COR-L47 (cell line): Measurements from ENCODE around the gene CLMP.
"Not testable (repeated sequence)": the region's sequence is repeated elsewhere in the genome, so short reads cannot be mapped to it uniquely, and the experiment has no call there.

Source experiments
- DNase-seq: peaks from one replicate; lab custom pipeline; 2025; lab: John Stamatoyannopoulos, UW

CLMP gene

DNA sequence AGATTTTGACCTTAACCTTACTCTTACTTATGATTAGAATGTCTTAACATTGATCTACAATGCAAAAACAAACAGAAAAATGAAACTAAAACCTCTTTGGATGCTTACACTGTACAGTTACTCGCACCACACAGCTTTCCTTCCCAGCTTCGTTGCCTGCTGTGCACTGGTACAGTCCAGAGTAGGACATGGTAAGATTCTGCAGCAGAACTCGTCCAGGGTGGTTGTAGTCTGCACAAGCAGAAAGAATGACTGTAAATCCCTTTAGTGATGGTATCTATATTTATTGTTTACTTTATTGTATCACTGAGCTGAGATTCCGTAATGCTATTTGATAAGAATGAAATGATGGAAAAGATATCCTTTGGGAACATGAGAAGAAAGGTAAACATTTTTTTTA, 112.1 kb downstream of the CLMP start:
- DNase-seq = no peak

DNA sequence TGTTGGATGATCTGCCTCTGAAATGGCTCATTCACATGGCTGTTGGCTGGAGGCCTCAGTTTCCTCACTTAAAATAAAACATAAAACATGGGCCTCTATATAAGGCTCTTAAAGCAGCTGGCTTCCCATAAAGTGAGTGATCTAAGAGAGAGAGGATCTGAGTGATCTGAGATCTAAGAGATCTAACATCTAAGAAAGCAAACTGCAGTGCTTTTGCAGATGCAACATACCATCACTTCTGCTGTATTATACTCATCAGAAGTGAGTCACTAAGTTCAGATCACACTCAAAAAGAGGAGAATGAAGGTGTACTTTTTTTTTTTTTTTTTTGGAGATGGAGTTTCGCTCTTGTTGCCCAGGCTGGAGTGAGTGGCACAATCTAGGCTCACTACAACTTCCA, 115.0 kb downstream of the CLMP start:
- DNase-seq = no peak

DNA sequence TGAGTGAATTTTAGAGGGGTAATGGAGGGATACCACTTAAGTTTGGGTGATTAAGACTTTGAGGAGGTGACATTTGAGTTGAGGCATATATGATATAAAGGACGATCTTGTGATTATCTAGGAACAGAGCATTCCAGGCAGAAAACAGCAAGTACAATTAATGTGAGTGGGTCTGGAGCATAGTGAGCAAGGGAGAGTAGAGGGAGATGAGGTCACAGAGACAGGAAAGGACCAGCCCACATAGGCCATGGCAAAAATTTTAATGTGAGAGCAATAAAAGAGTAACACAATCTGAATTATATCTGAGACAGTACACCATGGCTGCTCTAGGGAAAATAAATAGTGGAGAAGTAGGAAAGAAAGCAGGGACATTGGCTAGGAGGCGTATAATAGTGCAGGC, 118.6 kb downstream of the CLMP start:
- no peak for DNase-seq

DNA sequence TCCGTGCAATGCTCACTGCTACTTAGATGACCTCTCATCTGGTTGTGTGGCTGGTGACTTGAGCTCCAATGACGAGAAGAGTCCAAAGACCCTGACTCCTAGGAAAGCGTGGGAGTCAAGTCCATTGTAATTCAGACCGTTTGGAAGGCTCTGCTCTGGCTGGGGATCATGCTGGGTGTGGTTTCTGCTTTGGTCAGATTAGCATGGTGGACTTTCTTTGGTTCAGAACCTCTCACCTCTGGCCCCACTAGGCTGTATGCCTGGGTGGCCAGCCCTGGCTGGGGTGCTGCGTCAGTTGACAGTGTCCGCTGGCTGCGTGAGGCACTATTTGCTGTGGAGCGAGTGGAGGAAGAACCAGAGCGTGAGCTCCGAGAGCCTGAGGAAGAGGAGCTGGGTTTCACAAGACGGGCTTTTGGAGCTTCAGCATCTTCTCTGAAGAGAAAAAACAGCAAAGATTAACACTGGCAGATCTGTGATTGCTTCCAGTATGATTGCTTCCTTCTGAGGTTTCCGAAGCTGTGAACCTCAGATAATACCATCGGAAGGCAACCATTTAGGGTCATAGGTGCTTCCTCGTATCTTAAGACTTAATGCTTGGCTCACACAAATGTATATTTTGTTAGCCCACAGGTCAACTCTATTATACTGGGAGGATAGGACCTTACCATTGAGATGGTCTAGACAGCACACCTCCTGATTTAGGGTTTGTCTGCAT, 121.5 kb downstream of the CLMP start:
- no peak for DNase-seq

DNA sequence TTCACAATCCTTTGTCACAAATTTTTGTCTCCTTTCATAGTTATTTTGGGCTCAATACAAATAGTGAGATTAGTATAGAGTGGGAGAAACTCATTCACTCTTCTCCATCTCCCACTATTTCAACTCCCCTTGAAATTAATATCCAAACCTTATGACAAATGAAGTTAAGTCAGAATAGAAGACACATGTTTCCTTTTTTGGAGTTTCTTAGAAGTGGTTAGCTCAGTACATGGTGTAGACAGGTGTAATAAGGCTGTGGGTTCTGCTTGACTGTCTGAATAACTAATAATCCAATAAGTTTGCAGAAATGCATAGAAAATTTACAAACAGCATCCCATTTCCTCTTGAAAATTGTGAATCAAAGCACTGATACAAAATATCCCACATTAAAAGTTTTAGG, 122.3 kb downstream of the CLMP start:
- DNase-seq = no peak

DNA sequence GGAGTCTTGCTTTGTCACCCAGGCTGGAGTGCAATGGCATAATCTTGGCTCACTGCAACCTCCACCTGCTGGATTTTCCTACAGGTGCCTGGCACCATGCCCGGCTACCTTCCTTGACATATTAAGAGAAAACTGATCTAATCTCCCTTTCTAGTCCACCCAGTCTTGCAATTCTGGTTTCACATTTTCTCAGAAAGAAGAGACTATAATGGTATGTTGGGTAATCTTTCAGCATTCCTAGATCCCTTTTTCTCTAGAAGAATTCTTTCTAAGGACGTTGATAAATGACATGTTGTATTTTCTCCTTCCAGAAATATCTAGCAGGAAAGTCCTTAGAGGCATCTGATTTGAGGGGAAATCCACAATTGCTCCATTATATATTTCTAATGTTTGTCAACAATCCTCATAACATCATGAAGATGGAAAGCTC, 122.7 kb downstream of the CLMP start:
- peak; percentile 60 for DNase-seq

DNA sequence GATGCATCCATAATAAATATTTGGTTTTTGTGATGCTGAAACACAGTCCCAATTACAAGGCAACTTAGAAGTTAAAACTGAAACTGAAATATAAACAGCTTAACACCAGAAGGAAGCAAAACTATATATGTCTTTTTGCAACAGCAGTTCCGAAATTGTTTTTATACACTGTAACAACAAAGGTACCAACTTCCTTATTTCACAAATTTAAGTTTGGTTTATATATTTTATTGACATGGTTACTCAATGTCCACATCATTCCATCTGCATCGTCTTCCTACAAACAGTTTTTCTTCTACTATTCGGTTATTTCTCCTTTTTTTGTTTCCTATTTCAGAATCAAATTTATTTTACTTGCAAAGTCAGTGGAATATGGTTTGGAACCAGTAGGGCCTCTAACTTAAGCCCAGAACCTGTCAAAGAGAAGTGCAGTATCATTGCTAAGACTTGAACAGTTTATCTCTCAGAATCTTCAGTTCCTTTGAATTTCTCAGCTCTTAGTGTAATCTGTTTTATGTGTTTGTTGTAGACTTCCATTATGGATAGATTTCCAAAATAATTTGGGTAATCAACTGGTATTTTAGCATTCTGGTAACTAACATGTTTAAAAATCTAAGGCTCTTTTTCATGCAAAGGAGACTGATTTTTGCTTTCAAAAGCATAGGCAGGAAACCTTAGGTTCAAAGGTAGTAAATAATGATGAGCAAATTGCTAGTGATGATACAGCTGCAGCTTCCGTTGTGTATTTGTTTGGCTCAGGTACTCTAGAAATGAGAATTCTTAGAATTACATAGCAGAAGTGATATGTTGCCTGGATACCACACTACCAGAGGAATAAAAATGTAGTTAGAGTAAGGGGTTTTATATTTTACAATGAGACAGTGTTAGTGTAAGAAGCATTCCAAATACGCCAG, 124.9 kb downstream of the CLMP start:
- DNase-seq = no peak

DNA sequence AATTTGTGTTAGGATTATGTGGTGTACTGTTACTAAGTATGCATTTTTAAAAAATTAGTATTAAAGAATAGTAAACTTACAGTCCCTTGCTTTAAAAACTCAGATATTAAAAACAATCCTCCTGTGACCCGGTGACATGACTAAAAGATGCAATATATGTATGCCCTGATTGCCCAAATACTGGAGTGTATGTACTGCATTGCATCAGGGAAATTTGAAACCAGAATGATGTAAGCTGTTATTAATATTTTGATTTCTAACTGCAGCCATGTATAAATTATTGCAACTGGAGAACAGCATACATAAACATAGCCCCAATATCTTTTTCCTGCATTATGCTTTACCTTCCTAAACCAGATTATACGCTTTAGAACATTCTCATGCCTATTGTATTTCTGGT, 129.4 kb downstream of the CLMP start:
- DNase-seq = no peak

DNA sequence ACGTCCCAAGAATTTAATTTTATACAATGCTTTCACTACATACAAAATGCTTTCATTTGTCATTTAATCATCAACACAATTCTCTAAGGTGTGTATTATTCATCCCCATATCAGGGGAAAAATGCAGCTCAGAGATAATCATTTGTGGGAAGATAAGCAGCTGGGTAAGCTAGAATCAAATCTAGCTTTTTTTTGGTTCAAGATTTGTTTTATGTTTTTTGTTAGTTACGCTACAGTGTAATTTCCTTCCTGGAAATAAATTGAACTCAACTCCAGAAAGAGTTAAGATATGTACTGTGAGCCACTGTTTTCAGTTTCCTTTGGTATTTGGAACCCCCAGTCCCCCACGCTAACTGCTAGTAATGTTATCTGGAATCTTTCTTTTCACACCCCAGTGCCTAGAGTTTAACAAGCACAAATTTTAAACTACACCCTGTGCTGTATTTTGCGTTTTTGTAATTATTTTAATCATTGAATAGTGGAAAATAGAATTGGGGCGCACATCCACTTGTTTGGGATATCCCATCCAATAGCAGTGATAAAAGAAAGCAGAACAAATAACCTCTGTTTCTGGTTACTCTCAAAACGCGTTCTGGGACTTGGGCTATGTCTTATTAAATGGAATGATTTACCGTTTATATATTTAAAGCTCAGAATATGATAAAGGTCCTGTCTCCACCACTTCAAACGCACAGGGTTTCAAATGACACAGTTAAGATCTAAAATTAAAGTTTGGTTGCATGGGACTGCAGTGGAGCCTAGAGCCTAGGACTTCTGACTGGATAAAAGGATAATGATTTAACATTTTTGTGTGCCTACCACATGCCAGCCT, 131.0 kb downstream of the CLMP start:
- DNase-seq = no peak

DNA sequence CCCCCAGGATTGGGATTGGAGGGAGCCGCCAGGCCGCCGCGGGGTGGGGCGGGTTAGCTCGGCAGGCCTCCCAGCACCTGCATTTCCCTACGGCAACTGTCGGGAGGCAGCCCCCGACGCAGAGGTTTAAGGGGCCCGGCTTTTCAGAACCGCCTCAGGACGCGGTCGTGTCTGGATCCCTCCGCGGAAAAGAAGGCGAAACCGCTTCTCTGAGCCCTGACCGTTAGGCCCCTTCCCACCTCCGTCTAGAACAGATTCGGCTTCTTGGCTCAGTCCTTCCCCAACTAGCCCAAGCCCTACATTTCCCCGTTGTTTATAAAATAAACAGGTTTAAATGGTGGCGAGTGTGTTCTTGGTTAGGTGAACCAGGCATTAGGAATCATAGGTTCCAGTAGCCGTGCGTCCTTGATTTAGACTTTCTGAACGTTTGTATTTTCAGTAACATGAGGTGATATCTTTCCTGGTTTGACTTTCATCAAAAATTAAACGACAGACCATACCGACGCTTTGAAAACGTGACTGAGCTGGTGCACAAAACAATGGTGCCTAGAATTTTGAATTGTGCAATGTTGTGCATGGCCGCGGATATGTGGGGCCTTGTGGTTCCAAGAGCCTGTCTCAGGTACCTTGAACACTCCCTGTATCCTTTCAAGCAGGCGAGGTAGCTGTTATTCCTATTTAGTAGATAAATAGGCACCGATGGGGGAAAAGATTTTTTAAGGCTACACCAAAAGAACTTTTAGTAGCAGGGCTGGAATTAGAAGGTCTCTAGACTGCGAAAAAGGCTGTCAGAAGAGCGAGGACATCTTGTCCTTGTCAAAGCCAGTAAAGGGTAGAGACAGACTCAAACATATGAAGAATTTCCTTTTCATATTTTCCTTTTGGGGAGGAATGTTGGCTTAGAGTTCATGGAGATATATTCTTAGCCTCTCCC, 131.9 kb downstream of the CLMP start:
- peak; percentile 54 for DNase-seq

DNA sequence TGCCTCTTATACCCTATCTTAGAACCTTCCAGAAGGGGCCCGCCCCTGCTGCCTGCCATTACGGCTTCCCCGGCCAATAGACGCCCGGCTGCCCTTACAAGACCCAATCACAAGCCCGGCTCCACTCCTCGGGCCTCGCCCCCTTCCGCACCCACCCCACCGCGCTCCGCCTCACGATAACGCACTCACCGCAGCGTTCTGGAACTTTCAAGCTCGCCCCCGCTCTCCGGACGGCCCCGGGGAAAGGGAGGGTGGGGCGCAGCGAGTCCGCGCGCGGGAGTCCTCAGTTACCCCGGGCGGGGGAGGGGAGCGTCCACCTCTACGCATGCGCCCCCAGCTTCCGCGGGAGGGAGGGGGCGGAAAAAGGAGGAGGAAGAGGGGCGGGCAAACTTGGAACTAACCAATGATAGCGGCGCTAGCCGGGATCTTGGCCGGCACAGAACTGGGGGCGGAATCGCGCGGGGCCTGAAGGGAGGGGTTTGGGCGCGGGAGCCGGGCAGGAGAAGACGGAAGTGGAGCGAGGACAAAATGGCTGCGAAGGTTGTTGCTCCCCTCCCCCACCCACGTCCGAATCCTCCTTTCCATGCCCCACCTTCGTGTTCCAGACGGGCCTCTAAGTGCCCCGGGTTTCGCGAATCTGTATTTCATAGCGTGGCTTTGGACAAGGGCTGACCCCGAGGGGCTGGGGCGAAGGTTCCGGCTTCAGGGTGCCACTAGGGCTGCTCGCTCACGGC, 132.7 kb downstream of the CLMP start:
- DNase-seq = peak; percentile 100

DNA sequence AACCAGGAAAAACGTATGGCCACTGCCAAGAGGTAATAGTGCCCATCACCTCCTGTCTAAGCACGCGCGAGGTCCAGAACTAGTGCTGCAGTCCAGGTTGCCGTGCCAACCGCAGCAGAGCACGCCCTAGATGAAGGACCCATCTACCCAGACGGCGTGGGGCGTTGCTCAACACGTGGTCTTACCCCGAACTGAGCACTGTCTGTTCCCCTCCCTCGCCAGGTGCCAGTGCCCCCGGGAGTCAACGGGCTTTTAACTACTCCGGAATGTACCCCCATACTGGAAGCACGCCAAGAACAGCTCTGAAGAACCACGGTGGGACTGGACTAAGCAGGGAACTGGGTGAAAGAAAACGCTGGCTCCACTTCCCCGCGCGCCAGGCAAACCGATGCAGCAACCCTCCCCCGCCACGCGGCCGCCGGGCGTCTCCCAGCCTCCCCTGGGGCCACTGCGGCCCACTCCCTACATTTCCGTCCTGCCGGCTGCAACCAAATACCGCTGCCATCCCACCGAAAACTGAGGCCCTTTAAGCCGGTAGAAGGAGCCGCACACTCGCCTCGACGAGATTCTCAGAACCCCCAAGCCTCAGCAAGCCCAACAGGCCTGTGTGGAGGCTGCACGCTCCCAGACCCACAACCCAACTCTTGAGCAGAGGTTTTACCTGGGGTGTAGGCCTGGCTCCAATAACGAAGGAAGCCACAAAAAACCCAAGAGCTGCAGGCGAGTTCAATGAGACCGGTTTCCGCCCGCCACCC, 133.5 kb downstream of the CLMP start, which contains the start of gene HSPA8:
Gene HSPA8 (minus strand): TSS at position 734 of the 755 bp plus-strand sequence. CDS start 812 bp downstream, outside the sequence.
- DNase-seq = peak; percentile 72

DNA sequence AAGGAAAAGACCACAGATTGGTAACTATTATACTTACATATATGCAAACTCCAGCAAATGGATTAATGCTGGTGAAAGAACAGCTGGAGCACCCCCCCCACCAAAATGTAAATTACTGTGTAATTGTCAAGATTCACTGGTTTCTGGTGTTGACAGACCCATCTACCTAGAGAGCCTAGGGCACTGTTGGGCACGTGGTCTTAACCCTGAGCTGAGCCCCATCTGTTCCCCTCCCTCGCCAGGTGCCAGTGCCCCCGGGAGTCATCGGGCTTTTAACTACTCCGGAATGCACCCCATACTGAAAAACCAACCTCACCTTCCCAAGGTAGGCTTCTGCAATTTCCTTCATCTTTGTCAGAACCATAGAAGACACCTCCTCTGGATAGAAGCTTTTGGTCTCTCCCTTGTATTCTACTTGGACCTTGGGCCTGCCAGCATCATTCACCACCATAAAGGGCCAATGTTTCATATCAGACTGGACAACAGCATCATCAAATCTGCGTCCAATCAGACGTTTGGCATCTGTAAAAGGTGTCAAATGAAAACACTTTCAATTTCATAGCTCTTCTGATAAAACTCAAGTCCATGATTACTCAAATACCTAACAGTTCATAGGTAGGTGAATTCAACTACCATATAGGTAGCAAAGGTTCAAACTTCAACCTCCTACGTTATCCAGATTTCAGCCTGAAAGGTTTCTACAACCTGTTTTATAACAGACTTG, 134.6 kb downstream of the CLMP start:
- no peak for DNase-seq

DNA sequence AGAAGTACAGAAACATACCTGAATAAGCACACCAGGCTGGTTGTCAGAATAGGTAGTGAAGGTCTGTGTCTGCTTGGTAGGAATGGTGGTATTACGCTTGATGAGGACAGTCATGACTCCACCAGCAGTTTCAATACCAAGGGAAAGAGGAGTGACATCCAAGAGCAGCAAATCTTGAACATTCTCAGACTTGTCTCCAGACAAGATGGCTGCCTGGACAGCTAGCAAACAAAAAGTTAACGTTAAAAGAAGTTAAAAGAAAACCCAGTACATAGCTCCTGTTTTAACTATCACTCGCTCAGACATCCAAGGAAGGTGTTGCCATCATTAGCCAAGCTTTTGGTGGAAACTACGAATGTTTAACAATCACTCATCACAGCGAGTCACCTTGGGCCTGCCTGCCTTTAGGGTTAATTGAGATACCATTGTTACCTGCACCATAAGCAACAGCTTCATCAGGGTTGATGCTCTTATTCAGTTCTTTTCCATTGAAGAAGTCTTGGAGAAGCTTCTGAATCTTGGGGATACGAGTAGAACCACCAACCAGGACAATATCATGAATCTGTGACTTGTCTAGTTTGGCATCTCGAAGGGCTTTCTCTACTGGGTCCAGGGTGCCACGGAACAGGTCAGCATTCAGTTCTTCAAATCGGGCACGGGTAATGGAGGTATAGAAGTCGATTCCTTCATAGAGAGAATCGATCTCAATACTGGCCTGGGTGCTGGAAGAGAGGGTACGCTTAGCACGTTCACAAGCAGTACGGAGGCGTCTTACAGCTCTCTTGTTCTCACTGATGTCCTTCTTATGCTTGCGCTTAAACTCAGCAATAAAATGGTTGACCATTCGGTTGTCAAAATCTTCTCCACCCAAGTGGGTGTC, 135.8 kb downstream of the CLMP start:
- not testable (repeated sequence) for DNase-seq

DNA sequence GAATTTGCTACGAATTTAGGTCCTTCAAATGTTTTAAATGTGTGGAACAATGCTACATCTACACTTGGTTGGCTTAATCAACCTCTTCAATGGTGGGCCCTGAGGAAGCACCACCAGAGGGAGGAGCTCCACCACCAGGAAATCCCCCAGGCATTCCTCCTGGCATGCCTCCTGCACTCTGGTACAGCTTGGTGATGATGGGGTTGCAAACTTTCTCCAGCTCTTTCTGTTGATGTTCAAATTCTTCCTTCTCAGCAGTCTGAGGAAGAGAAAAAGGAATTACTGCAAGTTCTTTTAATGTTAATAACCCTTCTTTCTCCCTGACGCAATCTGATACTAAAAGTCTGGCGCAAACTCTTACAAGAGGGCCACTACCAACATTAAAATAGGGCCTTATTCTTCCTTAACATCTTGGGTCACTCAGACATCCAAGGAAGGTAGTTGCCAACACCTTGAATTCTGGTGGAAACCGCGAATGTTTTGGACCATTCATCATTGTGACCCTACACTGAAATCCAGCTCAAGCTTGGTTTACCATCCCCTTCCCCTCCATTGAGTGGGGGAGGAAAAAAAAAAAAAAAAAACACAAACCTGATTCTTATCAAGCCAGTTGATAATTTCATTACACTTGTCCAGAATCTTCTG, 137.3 kb downstream of the CLMP start:
- DNase-seq = no peak

DNA sequence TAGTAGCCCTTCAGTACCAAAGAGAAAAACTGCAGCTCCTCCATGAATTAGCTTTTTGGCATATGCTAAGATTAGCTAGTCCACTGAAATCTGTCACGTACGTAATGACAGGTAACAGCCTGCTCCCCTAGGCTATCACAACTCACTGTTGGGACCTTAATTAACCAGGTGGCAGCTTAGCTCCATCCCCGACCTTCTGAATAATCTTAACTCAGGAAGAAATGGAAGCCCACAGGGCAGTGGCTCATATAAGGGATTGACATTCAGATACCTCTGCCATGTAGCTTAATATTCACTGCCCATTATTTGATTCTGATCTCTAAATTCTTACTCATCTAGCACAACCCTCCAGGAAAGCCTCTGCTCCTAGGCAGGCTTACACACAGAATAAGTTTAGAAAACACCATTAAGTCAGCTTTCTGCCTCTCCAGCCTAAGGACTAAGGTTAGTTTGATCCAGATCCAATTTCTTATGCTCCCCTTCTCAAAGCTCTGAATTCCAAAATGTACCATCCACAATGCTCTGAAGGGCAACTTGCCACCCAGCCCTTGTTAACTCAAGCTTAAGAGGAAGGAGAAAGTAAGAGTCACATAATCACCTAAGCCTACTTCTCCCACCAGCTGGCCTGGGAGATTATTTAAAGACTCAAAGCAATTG, 138.1 kb downstream of the CLMP start:
- no peak for DNase-seq
